WTC11 (cell line): Measurements from ENCODE around the gene JAZF1. TPM values are rescaled to one million over a fixed set of nuclear protein-coding genes. Genes with fewer than 3 reads are reported as not detected.

ENCODE experiments used
- ATAC-seq: fragments of 200-7000 bp; cut with Tn5 transposase; 2 replicates; pipeline ENCODE4 v1.10.0; 2021; ENCODE audit warnings: mild to moderate bottlenecking, moderate library complexity
- CTCF ChIA-PET: fragments of 300-600 bp; sonication (Branson Sonifier 250); formaldehyde crosslinking; loops from one replicate; lab custom pipeline; 2021; ENCODE audit warnings: antibody characterized with exemption; lab: Charles Lee
- POLR2A ChIA-PET: fragments of 350-600 bp; sonication (Branson Sonifier 250); formaldehyde crosslinking; loops from one replicate; lab custom pipeline; 2021; ENCODE audit warnings: antibody characterized with exemption; lab: Charles Lee
- DNase-seq: peaks from one replicate; pipeline ENCODE4 v3.0.0; 2021; ENCODE audit warnings: low spot score
- H3K27ac Mint-ChIP-seq: 2 replicates; pipeline ENCODE4 v1.8.0; 2021; ENCODE audit warnings: mixed read lengths
- H3K27me3 Mint-ChIP-seq: 2 replicates; pipeline ENCODE4 v1.8.0; 2021; ENCODE audit warnings: low read depth, mild to moderate bottlenecking, moderate library complexity, mixed read lengths
- H3K36me3 Mint-ChIP-seq: 2 replicates; pipeline ENCODE4 v1.8.0; 2021; ENCODE audit warnings: mixed read lengths
- H3K4me1 Mint-ChIP-seq: 2 replicates; pipeline ENCODE4 v1.8.0; 2022; ENCODE audit warnings: mixed read lengths
- H3K4me3 Mint-ChIP-seq: 2 replicates; pipeline ENCODE4 v1.8.0; 2021; ENCODE audit warnings: mild to moderate bottlenecking, moderate library complexity, mixed read lengths
- H3K9me3 Mint-ChIP-seq: 2 replicates; pipeline ENCODE4 v1.8.0; 2021; ENCODE audit warnings: mixed read lengths
- CREB1 ChIP-seq: sonication (generic); formaldehyde crosslinking; IDR thresholded peaks from 2 replicates; pipeline ENCODE4 v1.8.0; 2023; ENCODE audit warnings: mild to moderate bottlenecking, missing genetic modification reagents
- CTCF ChIP-seq: fragments of 200-600 bp; IDR thresholded peaks from 2 replicates; pipeline ENCODE4 v1.8.0; 2022; ENCODE audit warnings: antibody characterized with exemption
- E2F4 ChIP-seq: sonication (generic); formaldehyde crosslinking; IDR thresholded peaks from 2 replicates; pipeline ENCODE4 v1.8.1; 2022; ENCODE audit warnings: low read depth, mild to moderate bottlenecking, moderate library complexity, missing genetic modification reagents, borderline replicate concordance
- EMX1 ChIP-seq: fragments of 250-450 bp; sonication (Bioruptor Pico); IDR thresholded peaks from 2 replicates; pipeline ENCODE4 v1.8.0; 2021; ENCODE audit warnings: mild to moderate bottlenecking
- ESRRA ChIP-seq: sonication (generic); formaldehyde crosslinking; IDR thresholded peaks from 2 replicates; pipeline ENCODE4 v1.8.1; 2022; ENCODE audit warnings: mild to moderate bottlenecking, missing genetic modification reagents, borderline replicate concordance
- FOXP1 ChIP-seq: sonication (generic); formaldehyde crosslinking; IDR thresholded peaks from 2 replicates; pipeline ENCODE4 v1.8.0; 2022; ENCODE audit warnings: missing genetic modification reagents, mild to moderate bottlenecking, moderate library complexity, borderline replicate concordance
- GTF2I ChIP-seq: fragments of 250-450 bp; sonication (Bioruptor Pico); conservative IDR thresholded peaks from 2 replicates; pipeline ENCODE4 v1.4.0; 2021; ENCODE audit warnings: mild to moderate bottlenecking
- HMGA2 ChIP-seq: fragments of 250-450 bp; sonication (Bioruptor Pico); IDR thresholded peaks from 2 replicates; pipeline ENCODE4 v1.4.0; 2021; ENCODE audit warnings: mild to moderate bottlenecking, moderate library complexity
- HMGXB4 ChIP-seq: sonication (generic); formaldehyde crosslinking; IDR thresholded peaks from 2 replicates; pipeline ENCODE4 v1.8.1; 2023; ENCODE audit warnings: mild to moderate bottlenecking, moderate library complexity, missing genetic modification reagents
- IRF1 ChIP-seq: sonication (generic); formaldehyde crosslinking; IDR thresholded peaks from 2 replicates; pipeline ENCODE4 v1.8.0; 2023; ENCODE audit warnings: missing genetic modification reagents
- IRF2 ChIP-seq: sonication (generic); formaldehyde crosslinking; IDR thresholded peaks from 2 replicates; pipeline ENCODE4 v1.8.0; 2022; ENCODE audit warnings: low read depth, missing genetic modification reagents, borderline replicate concordance
- JAZF1 ChIP-seq: fragments of 250-450 bp; sonication (Bioruptor Pico); IDR thresholded peaks from 2 replicates; pipeline ENCODE4 v1.9.0; 2021; ENCODE audit warnings: moderate library complexity, mild to moderate bottlenecking, inconsistent platforms
- JUN ChIP-seq: sonication (generic); formaldehyde crosslinking; IDR thresholded peaks from 2 replicates; pipeline ENCODE4 v1.8.0; 2023; ENCODE audit warnings: mild to moderate bottlenecking, missing genetic modification reagents
- MAX ChIP-seq: sonication (generic); formaldehyde crosslinking; IDR thresholded peaks from 2 replicates; pipeline ENCODE4 v1.8.0; 2022; ENCODE audit warnings: mild to moderate bottlenecking, missing genetic modification reagents
- NFATC4 ChIP-seq: fragments of 250-450 bp; sonication (Bioruptor Pico); IDR thresholded peaks from 2 replicates; pipeline ENCODE4 v1.9.0; 2021; ENCODE audit warnings: mild to moderate bottlenecking
- NR2C2 ChIP-seq: sonication (generic); formaldehyde crosslinking; IDR thresholded peaks from 2 replicates; pipeline ENCODE4 v1.8.0; 2022; ENCODE audit warnings: mild to moderate bottlenecking, missing genetic modification reagents
- PRDM15 ChIP-seq: sonication (generic); formaldehyde crosslinking; IDR thresholded peaks from 2 replicates; pipeline ENCODE4 v1.8.0; 2022; ENCODE audit warnings: missing genetic modification reagents
- SMAD3 ChIP-seq: sonication (generic); formaldehyde crosslinking; IDR thresholded peaks from 2 replicates; pipeline ENCODE4 v1.8.0; 2022; ENCODE audit warnings: missing genetic modification reagents, mild to moderate bottlenecking, borderline replicate concordance
- SMAD4 ChIP-seq: sonication (generic); formaldehyde crosslinking; IDR thresholded peaks from 2 replicates; pipeline ENCODE4 v1.8.0; 2022; ENCODE audit warnings: mild to moderate bottlenecking, missing genetic modification reagents
- SOX15 ChIP-seq: fragments of 250-450 bp; sonication (Bioruptor Pico); IDR thresholded peaks from 2 replicates; pipeline ENCODE4 v1.9.0; 2021; ENCODE audit warnings: mild to moderate bottlenecking
- TCF7 ChIP-seq: sonication (generic); formaldehyde crosslinking; IDR thresholded peaks from 2 replicates; pipeline ENCODE4 v1.8.0; 2022; ENCODE audit warnings: mild to moderate bottlenecking, low read depth, missing genetic modification reagents, moderate library complexity
- TEAD1 ChIP-seq: sonication (generic); formaldehyde crosslinking; IDR thresholded peaks from 2 replicates; pipeline ENCODE4 v1.8.0; 2022; ENCODE audit warnings: mild to moderate bottlenecking, missing genetic modification reagents
- USF1 ChIP-seq: sonication (generic); formaldehyde crosslinking; IDR thresholded peaks from 2 replicates; pipeline ENCODE4 v1.8.0; 2022; ENCODE audit warnings: mild to moderate bottlenecking, missing genetic modification reagents
- ZBTB43 ChIP-seq: sonication (generic); formaldehyde crosslinking; IDR thresholded peaks from 2 replicates; pipeline ENCODE4 v1.8.1; 2023; ENCODE audit warnings: mild to moderate bottlenecking, missing genetic modification reagents
- ZNF232 ChIP-seq: sonication (generic); formaldehyde crosslinking; IDR thresholded peaks from 2 replicates; pipeline ENCODE4 v1.8.0; 2022; ENCODE audit warnings: mild to moderate bottlenecking, missing genetic modification reagents
- total RNA-seq: library from RNA; stranded (reverse); gene quantifications from 3 replicates; pipeline ENCODE4 v1.2.3, GENCODE V29; 2021

JAZF1 gene
- total RNA-seq, 1 experiment from 2014 or later: 19.0 TPM

- TF ChIP-seq CTCF (no peak), USF1 (CRISPR knock-in tag) (no peak), NR2C2 (CRISPR knock-in tag) (no peak), TCF7 (CRISPR knock-in tag) (no peak), MAX (no peak), TEAD1 (CRISPR knock-in tag) (no peak), IRF2 (CRISPR knock-in tag) (no peak), JAZF1 (no peak), FOXP1 (no peak), E2F4 (CRISPR knock-in tag) (no peak), PRDM15 (no peak), IRF1 (no peak), EMX1 (CRISPR knock-in tag) (no peak), HMGA2 (CRISPR knock-in tag) (no peak), SMAD3 (no peak), NFATC4 (CRISPR knock-in tag) (no peak)
- peaks cover 21% of the 10 kb centered on the region for H3K4me1 Mint-ChIP-seq
- H3K9me3 Mint-ChIP-seq: no peaks in the 10 kb centered on the region
- no peaks in the 10 kb centered on the region for H3K27me3 Mint-ChIP-seq
- ChIA-PET POLR2A (no interaction called here), CTCF (interaction anchor here (0.9 to 3.4 kb wide), 7 partner anchors 10 to 52 kb away, joined by 3 to 42 read pairs (median 4); no protein-coding TSS in a partner anchor)
- H3K4me3 Mint-ChIP-seq: no peak overlapping the region
- no peak for DNase-seq
- no peak overlapping the region for H3K27ac Mint-ChIP-seq
- no peaks in the 10 kb centered on the region for H3K36me3 Mint-ChIP-seq
- peak; percentile 94 for ATAC-seq
These were observed 135.8 kb downstream of the JAZF1 start for GRCh38 chr7:28044825-28045224.

GRCh38 chr7:28042721-28043120 is 137.9 kb downstream of the JAZF1 start:
- DNase-seq (no peak), ATAC-seq (no peak)
- ChIA-PET POLR2A (no interaction called here), CTCF (interaction anchor here (3.4 kb wide), 1 partner anchor 18 kb away, joined by 28 read pairs; no protein-coding TSS in a partner anchor)
- H3K36me3 Mint-ChIP-seq: no peaks in the 10 kb centered on the region
- no peaks in the 10 kb centered on the region for H3K27me3 Mint-ChIP-seq
- H3K27ac Mint-ChIP-seq: no peak overlapping the region
- peaks cover 26% of the 10 kb centered on the region for H3K4me1 Mint-ChIP-seq
- H3K4me3 Mint-ChIP-seq: no peak overlapping the region
- no peaks in the 10 kb centered on the region for H3K9me3 Mint-ChIP-seq
- TF ChIP-seq CREB1 (CRISPR knock-in tag) (no peak), JUN (CRISPR knock-in tag) (no peak), HMGXB4 (CRISPR knock-in tag) (no peak), NR2C2 (CRISPR knock-in tag) (no peak), GTF2I (no peak), ESRRA (CRISPR knock-in tag) (no peak), SOX15 (CRISPR knock-in tag) (no peak), ZNF232 (CRISPR knock-in tag) (no peak), SMAD4 (no peak), E2F4 (CRISPR knock-in tag) (no peak), ZBTB43 (CRISPR knock-in tag) (no peak)
